BLaER1 (cell line): ENCODE data around the gene ECEL1.
"Not testable (repeated sequence)": the region's sequence is repeated elsewhere in the genome, so short reads cannot be mapped to it uniquely, and the experiment has no call there.

Experiments used
- H3K27ac ChIP-seq: shearing (Covaris generic); formaldehyde crosslinking; 2 replicates; pipeline ENCODE4 v1.8.1; 2022
- H3K27me3 ChIP-seq: shearing (Covaris generic); formaldehyde crosslinking; 2 replicates; pipeline ENCODE4 v1.8.1; 2022
- H3K36me3 ChIP-seq: shearing (Covaris generic); formaldehyde crosslinking; 2 replicates; pipeline ENCODE4 v1.8.1; 2022
- H3K4me1 ChIP-seq: shearing (Covaris generic); formaldehyde crosslinking; 2 replicates; pipeline ENCODE4 v1.8.1; 2022
- H3K4me2 ChIP-seq: shearing (Covaris generic); formaldehyde crosslinking; 2 replicates; pipeline ENCODE4 v1.8.1; 2022
- H3K4me3 ChIP-seq: shearing (Covaris generic); formaldehyde crosslinking; 2 replicates; pipeline ENCODE4 v1.8.1; 2022
- H3K9ac ChIP-seq: shearing (Covaris generic); formaldehyde crosslinking; 2 replicates; pipeline ENCODE4 v1.8.1; 2022
- H3K9me3 ChIP-seq: shearing (Covaris generic); formaldehyde crosslinking; 2 replicates; pipeline ENCODE4 v1.8.1; 2022
- H4K20me1 ChIP-seq: shearing (Covaris generic); formaldehyde crosslinking; 2 replicates; pipeline ENCODE4 v1.8.1; 2022
- Cebpa-rat ChIP-seq: shearing (Covaris generic); IDR thresholded peaks from 2 replicates; pipeline ENCODE4 v1.8.1; 2022

ECEL1 gene

DNA sequence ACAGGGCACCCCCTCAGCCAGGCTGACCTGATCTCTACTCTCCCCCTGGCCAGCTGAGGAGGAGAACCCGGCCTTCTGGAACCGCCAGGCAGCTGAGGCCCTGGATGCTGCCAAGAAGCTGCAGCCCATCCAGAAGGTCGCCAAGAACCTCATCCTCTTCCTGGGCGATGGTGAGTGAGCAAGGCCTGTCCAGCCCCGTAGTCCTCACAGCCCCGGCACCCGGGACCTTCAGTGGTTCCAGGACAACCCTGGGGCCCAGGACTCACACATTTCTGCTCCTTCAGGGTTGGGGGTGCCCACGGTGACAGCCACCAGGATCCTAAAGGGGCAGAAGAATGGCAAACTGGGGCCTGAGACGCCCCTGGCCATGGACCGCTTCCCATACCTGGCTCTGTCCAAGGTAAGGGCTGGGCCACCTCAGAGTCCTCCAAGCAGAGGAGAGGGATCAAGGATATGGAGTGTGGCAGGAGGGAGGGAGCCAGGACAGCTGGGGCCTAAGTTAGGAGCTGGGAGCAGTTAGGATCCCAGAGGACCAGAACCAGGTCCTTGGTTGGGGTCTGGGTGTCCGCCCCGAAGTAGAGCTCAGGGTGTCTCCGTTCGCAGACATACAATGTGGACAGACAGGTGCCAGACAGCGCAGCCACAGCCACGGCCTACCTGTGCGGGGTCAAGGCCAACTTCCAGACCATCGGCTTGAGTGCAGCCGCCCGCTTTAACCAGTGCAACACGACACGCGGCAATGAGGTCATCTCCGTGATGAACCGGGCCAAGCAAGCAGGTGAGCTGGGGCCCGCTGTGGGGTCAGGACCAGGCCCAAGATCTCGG, 31.1 kb downstream of the ECEL1 start:
- Histone ChIP-seq H3K9ac (no peak overlapping the region), H3K36me3 (no peaks in the 10 kb centered on the region), H3K4me1 (no peaks in the 10 kb centered on the region), H3K4me2 (no peak overlapping the region), H3K9me3 (no peaks in the 10 kb centered on the region), H4K20me1 (no peaks in the 10 kb centered on the region), H3K27ac (no peak overlapping the region), H3K4me3 (no peak overlapping the region), H3K27me3 (no peaks in the 10 kb centered on the region)
- no peak for TF ChIP-seq Cebpa-rat

DNA sequence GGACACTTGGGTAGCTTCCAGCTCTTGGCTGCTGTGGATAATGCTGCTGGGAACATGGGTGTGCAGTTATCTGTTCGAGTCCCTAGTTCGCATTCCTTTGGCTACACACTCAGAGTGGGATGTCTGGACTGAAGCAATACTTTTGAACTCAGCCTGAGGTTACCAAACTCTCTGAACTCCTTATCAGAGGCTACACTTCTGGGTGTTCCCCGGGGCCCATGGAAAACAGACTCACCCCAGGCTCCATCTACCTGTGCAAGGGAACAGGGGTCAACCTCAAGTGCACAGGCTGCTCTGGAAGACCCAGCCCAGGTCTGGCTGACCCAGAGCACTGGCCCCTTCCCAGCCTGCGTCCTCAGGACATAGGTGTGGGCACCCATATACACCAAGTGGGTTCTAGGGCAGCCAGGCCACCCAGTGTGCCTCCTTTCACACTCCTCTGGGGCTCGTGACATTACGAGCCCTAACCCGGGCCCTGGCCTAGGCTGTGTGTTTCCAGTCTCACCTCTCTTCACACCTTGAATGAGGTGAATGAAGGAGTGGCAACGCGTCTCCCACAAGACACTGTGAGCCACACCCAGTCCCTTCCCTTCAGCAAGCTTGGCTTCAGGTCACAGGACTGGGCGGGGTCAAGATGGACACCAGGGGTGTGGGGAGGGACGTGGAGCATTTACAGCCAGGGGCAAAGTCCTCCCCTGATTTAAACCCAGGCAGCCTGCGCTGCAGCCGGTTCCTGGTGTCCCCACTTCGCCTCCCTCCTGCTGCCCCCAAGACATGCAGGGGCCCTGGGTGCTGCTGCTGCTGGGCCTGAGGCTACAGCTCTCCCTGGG, 32.0 kb downstream of the ECEL1 start, which contains the start of gene ALPI:
Gene ALPI, plus strand, starts transcription at position 728 of the 830 bp plus-strand sequence. Its CDS starts 47 bp downstream, at position 775.
- Histone ChIP-seq H3K36me3 (no peaks in the 10 kb centered on the region), H3K4me2 (no peak within 1 kb of the TSS), H3K9ac (no peak within 1 kb of the TSS), H3K9me3 (no peaks in the 10 kb centered on the region), H3K27ac (no peak within 1 kb of the TSS), H3K27me3 (no peaks in the 10 kb centered on the region), H3K4me1 (no peaks in the 10 kb centered on the region), H4K20me1 (no peaks in the 10 kb centered on the region), H3K4me3 (no peak within 1 kb of the TSS)
- no peak for TF ChIP-seq Cebpa-rat

DNA sequence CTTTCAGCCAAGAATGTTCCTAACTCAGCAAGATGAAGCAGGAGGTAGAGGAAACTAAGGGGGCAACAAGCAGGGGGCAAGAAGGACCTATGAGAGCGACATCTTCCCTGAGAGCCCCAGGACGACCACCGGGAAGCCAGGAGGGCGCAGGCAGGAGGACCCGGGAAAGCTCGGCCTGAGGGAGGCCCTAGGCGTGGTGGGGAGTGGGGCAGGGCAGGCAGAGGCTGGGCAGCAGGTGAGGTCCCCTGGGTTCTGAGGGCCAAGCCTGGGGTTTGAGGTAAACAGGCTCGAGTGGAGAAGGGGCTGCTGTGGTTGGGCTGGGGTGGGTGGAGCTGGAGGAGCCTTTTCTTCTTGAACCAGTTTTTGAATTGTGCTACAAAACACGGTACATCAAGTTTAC, 33.0 kb downstream of the ECEL1 start:
- peaks cover 5% of the 10 kb centered on the region; the same call in 1 of the 2 replicates for H3K4me1 ChIP-seq
- H3K9me3 ChIP-seq: no peaks in the 10 kb centered on the region
- no peak overlapping the region for H3K4me2 ChIP-seq
- no peak overlapping the region for H3K27ac ChIP-seq
- H3K36me3 ChIP-seq: no peaks in the 10 kb centered on the region
- no peak overlapping the region for H3K4me3 ChIP-seq
- TF ChIP-seq Cebpa-rat: no peak
- H3K9ac ChIP-seq: no peak overlapping the region
- H3K27me3 ChIP-seq: no peaks in the 10 kb centered on the region
- H4K20me1 ChIP-seq: no peaks in the 10 kb centered on the region

DNA sequence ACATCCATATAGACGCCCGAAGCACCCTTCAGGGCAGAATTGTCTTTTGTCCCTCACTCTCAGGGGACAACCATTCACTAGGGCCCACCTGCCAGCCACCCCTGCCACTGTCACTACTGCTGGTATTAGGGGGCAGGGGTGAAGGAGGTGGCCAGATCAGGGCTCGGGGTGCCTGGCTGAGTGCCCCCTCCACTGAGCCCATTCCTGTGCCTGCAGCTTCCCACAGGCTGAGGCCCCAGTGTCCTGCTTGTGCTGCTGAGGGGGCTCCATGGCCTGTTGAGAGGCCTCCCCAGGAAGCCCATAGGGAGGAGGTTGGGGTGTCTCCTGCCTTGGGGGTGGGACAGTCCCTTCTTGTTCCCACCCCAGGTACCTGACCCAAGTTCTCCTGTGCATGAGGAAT, 36.0 kb downstream of the ECEL1 start:
- H3K9ac ChIP-seq, H3K4me1 ChIP-seq, H3K4me2 ChIP-seq, H3K36me3 ChIP-seq, H4K20me1 ChIP-seq, H3K9me3 ChIP-seq, H3K4me3 ChIP-seq, H3K27ac ChIP-seq, H3K27me3 ChIP-seq: not testable (repeated sequence)

DNA sequence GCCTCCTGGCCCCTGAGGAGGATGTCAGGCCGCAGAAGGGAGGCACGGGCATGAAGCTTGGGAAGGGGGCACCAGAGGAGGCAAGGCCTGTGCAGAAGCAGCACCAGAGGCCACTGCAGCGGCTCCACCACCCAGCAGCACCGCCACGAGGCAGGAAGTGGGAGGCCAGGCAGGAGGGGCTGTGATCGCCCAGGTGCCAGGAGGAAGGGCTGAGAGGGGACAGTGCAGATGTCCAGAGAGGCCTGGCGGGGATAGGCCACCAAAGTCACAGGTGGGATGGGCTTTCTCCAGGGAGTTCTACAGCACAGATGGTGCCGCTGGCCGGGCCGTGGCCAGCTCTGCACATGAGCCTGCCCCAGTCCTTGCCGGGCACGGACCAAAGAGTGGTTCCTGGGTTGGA, 37.7 kb downstream of the ECEL1 start:
- no peaks in the 10 kb centered on the region for H3K27me3 ChIP-seq
- H3K9ac ChIP-seq: no peak overlapping the region
- H3K4me2 ChIP-seq: peak overlapping the region; percentile 12; the same call in 1 of the 2 replicates
- H3K36me3 ChIP-seq: no peaks in the 10 kb centered on the region
- peaks cover 5% of the 10 kb centered on the region; the same call in 1 of the 2 replicates for H3K4me1 ChIP-seq
- H3K4me3 ChIP-seq: no peak overlapping the region
- TF ChIP-seq Cebpa-rat: no peak
- no peaks in the 10 kb centered on the region for H3K9me3 ChIP-seq
- H3K27ac ChIP-seq: no peak overlapping the region
- H4K20me1 ChIP-seq: no peaks in the 10 kb centered on the region

DNA sequence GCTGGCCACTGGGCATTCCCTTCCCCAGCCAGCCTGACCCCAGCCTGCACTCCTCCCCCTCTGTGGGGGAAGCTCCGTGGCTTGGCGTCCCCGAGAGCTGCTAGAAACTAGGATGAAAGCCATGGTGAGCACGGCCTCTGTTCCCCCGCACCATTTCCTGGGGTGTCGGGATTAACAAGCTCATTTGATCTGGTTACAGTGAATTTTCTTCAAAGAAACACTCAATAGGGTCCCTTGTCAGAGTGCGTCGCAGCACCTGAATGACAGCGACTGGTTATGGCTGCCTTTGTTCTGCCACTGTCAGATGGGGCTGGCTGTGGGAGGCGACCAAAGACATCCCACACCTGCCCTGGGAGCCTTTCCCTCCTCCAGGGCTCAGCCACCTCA, 39.3 kb downstream of the ECEL1 start:
- no peak overlapping the region for H3K27ac ChIP-seq
- no peak overlapping the region for H3K4me3 ChIP-seq
- H3K27me3 ChIP-seq: no peaks in the 10 kb centered on the region
- TF ChIP-seq Cebpa-rat: no peak
- no peak overlapping the region for H3K9ac ChIP-seq
- no peaks in the 10 kb centered on the region for H3K36me3 ChIP-seq
- peaks cover 16% of the 10 kb centered on the region for H3K4me1 ChIP-seq
- H3K4me2 ChIP-seq: no peak overlapping the region
- H4K20me1 ChIP-seq: no peaks in the 10 kb centered on the region
- no peaks in the 10 kb centered on the region for H3K9me3 ChIP-seq

DNA sequence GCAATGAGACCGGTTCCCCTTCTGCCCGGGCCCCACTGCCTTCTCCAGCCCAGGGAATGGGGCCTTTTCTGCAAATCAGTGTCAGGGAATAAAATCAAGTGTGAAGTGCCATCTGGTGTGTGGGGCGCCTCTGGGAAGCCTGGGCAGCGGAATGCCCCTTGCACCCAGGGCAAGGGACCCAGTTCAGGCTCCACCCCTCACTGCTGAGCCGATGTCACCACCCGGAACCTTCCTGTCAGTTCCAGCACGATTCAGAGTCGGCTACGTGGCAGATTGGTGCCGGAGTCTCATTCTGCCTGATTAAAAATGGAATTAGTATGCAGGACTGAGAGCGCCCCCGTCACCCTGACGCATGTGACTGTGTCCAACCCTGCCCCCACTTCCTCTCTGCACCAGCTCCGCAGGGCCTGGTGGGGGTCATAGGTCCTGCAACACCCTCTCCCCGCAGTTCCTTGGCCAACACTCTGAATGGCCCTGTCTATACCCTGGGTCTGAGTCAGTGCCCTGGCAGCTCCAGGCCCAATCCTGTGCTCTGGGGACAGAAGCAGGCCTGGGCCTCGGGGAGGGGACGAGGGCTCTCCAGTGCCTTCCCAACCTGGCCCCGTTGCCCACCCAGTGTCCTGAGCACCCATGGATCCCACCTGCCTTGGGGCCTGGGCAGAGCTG, 39.9 kb downstream of the ECEL1 start:
- Histone ChIP-seq H3K4me3 (no peak overlapping the region), H3K4me2 (no peak overlapping the region), H3K27me3 (no peaks in the 10 kb centered on the region), H3K27ac (no peak overlapping the region), H3K36me3 (no peaks in the 10 kb centered on the region), H3K4me1 (peaks cover 16% of the 10 kb centered on the region), H4K20me1 (no peaks in the 10 kb centered on the region), H3K9ac (no peak overlapping the region), H3K9me3 (no peaks in the 10 kb centered on the region)
- no peak for TF ChIP-seq Cebpa-rat

DNA sequence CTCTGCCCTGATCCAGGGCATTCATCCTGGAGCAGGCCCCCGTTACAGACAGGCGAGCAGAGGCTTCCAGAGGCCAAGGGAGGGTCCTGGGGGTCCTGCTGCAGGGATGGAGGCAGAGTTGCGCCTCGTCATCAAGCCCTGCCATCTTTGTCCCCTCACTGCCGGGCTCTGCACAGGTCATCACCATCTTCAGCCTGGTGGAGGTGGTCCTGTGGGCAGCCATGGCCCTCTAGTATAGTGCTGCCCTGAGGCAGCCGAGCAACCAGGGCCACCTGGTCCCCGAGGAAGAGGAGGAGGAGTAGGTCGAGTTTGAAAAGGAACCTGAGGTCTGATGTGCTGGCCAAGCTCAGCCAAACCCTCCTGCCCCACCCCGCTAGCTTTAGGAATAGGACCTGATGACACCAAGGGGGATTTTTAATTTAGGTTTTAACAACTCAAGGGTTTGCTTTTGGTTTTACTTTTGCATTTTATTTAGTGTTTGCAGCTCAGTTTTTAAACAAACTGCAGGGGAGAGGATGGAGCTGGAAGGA, 40.5 kb downstream of the ECEL1 start:
- Histone ChIP-seq H3K9ac (no peak overlapping the region), H3K4me2 (no peak overlapping the region), H3K27me3 (no peaks in the 10 kb centered on the region), H3K36me3 (no peaks in the 10 kb centered on the region), H3K4me1 (peaks cover 16% of the 10 kb centered on the region), H3K9me3 (no peaks in the 10 kb centered on the region), H3K4me3 (no peak overlapping the region), H3K27ac (no peak overlapping the region), H4K20me1 (no peaks in the 10 kb centered on the region)
- TF ChIP-seq Cebpa-rat: no peak

DNA sequence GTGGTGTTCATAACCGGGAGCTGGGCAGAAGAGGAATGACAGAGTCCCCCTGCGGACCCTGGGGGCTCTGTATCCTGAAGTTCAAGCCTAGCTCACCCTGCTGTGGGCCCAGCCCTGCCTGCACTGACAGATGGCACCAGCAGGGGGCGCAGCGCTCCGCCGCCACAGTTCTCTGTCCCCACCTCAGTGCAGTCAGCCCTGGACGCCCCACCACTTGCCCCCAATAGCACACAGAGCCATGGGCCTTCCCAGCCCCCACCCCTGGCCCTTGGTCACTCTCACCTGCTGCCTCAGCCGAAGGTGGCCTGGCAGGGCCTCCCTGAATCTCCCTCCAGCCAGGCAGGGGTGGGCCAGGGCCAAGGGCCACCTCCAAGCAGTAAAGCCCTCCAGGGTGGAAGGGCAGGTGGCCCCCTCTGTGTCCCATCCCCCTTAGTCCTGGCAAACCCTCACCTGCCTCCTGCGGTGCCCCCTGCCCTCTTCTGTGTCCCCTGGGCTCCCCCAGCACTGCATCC, 41.3 kb downstream of the ECEL1 start:
- H3K27ac ChIP-seq, H3K36me3 ChIP-seq, H3K4me3 ChIP-seq, H3K4me2 ChIP-seq, H4K20me1 ChIP-seq, H3K27me3 ChIP-seq, H3K9me3 ChIP-seq, H3K9ac ChIP-seq: not testable (repeated sequence)
- H3K4me1 ChIP-seq: peaks cover 16% of the 10 kb centered on the region

DNA sequence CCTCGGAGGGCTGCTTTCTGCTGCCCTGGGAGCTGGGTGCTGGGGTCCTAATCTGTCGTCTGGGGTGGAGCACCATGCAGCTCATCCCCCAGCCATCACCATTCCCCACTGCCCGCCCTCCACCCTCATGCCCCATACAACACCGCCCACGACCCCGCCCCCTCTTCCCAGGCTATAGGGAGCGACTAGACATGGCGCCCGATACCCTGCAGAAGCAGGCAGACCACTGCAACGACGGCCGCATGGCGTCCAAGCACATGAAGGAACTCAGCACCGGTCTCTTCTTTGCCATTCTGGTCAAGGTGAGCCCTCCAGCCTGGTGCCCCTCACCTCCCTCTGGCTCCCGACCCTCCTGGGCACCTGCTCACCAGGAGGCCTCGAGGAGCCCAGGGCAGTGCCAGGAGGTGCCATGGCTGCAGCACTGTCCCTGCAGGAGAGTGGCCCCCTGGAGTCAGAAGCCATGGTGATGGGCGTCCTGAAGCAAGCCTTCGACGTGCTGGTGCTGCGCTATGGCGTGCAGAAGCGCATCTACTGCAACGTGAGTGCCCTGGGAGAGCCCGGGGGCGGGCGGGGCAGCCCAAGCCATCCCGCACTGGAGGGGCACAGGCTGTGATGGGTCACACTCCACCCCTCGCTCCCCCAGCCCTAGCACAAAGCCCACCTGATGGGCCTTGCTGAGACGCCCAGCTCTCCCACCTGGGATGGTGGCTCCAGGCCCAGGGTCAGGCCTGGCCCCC, 42.3 kb downstream of the ECEL1 start:
- H3K27ac ChIP-seq, H3K4me2 ChIP-seq: not testable (repeated sequence)

More for the DNA sequence above, 42.3 kb downstream of the ECEL1 start:
- H3K36me3 ChIP-seq, H3K9ac ChIP-seq, H3K4me3 ChIP-seq, H3K27me3 ChIP-seq, H4K20me1 ChIP-seq, H3K9me3 ChIP-seq: not testable (repeated sequence)
- peaks cover 16% of the 10 kb centered on the region for H3K4me1 ChIP-seq
